Inferior parietal cortex (tissue), 1 donor: ENCODE results near the gene FNTB.

Source experiments
- DNase-seq: peaks from one replicate; pipeline ENCODE4 v3.0.0-alpha.2; 2016; ENCODE audit errors: extremely low spot score

Gene FNTB

GRCh38 chr14:64986648-64987437, at the start of gene FNTB:
TSS of gene FNTB (plus strand) at chr14:64986895. CDS start at chr14:64986954, 59 bp downstream.
- peak; percentile 99 for DNase-seq

- no peak for DNase-seq
These were observed 49.4 kb upstream of the FNTB start for GRCh38 chr14:64937171-64937820.

GRCh38 chr14:64937821-64938193, 48.9 kb upstream of the FNTB start:
- no peak for DNase-seq

- DNase-seq: no peak
These were observed 47.5 kb upstream of the FNTB start for GRCh38 chr14:64938972-64939816.

- no peak for DNase-seq
These were observed 46.9 kb upstream of the FNTB start for GRCh38 chr14:64939817-64940190.

- no peak for DNase-seq
These were observed 46.3 kb upstream of the FNTB start for GRCh38 chr14:64940336-64940910.

GRCh38 chr14:64942531-64943111, 44.1 kb upstream of the FNTB start, which contains the start of gene GPX2:
TSS of gene GPX2 (minus strand) at chr14:64942745. CDS start at chr14:64942726, 19 bp downstream.
- DNase-seq: no peak

- no peak for DNase-seq
These were observed 43.1 kb upstream of the FNTB start for GRCh38 chr14:64943556-64943955.

- no peak for DNase-seq
These were observed 42.7 kb upstream of the FNTB start for GRCh38 chr14:64944041-64944440.

- no peak for DNase-seq
These were observed 41.8 kb upstream of the FNTB start for GRCh38 chr14:64944861-64945260.

- DNase-seq: no peak
These were observed 41.1 kb upstream of the FNTB start for GRCh38 chr14:64945431-64946178.

GRCh38 chr14:64946310-64947045, 40.2 kb upstream of the FNTB start:
- DNase-seq: no peak

- DNase-seq: no peak
These were observed 38.7 kb upstream of the FNTB start for GRCh38 chr14:64947710-64948611.

- DNase-seq: no peak
These were observed 38.0 kb upstream of the FNTB start for GRCh38 chr14:64948612-64949210.

- no peak for DNase-seq
These were observed 35.8 kb upstream of the FNTB start for GRCh38 chr14:64950889-64951288.

GRCh38 chr14:64951291-64951690, 35.4 kb upstream of the FNTB start:
- DNase-seq: no peak

- no peak for DNase-seq
These were observed 35.0 kb upstream of the FNTB start for GRCh38 chr14:64951724-64952123.

GRCh38 chr14:64952598-64953309, 33.9 kb upstream of the FNTB start:
- no peak for DNase-seq
